PC-9 (cell line): ENCODE results near the gene MASP1. TPM values are rescaled to one million over a fixed set of nuclear protein-coding genes. Genes with fewer than 3 reads are reported as not detected.

Experiments used
- BruUV-seq: library from RNA; stranded (reverse); fragments of 400-500 nt; replicated peaks from 2 replicates; lab custom pipeline; 2021; lab: Mats Ljungman, UMichigan
- CTCF ChIA-PET: fragments of 300-600 bp; sonication (Branson Sonifier 250); formaldehyde crosslinking; loops from one replicate; lab custom pipeline; 2022; ENCODE audit warnings: antibody characterized with exemption; lab: Charles Lee
- POLR2A ChIA-PET: fragments of 300-600 bp; sonication (Branson Sonifier 250); formaldehyde crosslinking; loops from one replicate; lab custom pipeline; 2022; ENCODE audit warnings: antibody characterized with exemption; ENCODE audit not compliant: unreplicated experiment; lab: Charles Lee
- DNase-seq, 2 experiments: peaks; one replicate each; pipeline versions ENCODE4 v3.0.0 to v3.0.0-alpha.2; 2015 to 2022; ENCODE audit warnings: mixed read lengths in 1 of 2
- H2AFZ ChIP-seq: fragments of 200-600 bp; sonication (generic); 2 replicates; pipeline ENCODE4 v1.8.1; 2017; ENCODE audit warnings: antibody characterized with exemption
- H3F3A ChIP-seq: fragments of 200-600 bp; sonication (generic); 2 replicates; pipeline ENCODE4 v1.8.1; 2017; ENCODE audit warnings: antibody characterized with exemption, mild to moderate bottlenecking, low read depth; ENCODE audit not compliant: insufficient read depth
- H3K27ac ChIP-seq: fragments of 200-600 bp; sonication (generic); 2 replicates; pipeline ENCODE4 v1.6.1; 2016; ENCODE audit warnings: mixed run types
- H3K27me3 ChIP-seq: fragments of 200-600 bp; sonication (generic); 2 replicates; pipeline ENCODE4 v1.6.1; 2016; ENCODE audit warnings: low read depth, mixed run types; ENCODE audit not compliant: insufficient read depth
- H3K36me3 ChIP-seq: fragments of 200-600 bp; sonication (generic); 2 replicates; pipeline ENCODE4 v1.6.1; 2016; ENCODE audit warnings: low read depth, mixed run types
- H3K4me1 ChIP-seq: fragments of 200-600 bp; sonication (generic); replicated peaks from 2 replicates; pipeline ENCODE4 v1.6.1; 2016; ENCODE audit warnings: mixed run types; ENCODE audit not compliant: insufficient read depth
- H3K4me2 ChIP-seq: fragments of 200-600 bp; sonication (generic); 2 replicates; pipeline ENCODE4 v1.6.1; 2017; ENCODE audit warnings: mixed run types
- H3K4me3 ChIP-seq: fragments of 200-600 bp; sonication (generic); 2 replicates; pipeline ENCODE4 v1.6.1; 2016; ENCODE audit warnings: mixed run types
- H3K79me2 ChIP-seq: fragments of 200-600 bp; sonication (generic); 2 replicates; pipeline ENCODE4 v1.6.1; 2017; ENCODE audit warnings: low read depth, mixed run types
- H3K9me2 ChIP-seq: fragments of 200-600 bp; sonication (generic); 2 replicates; pipeline ENCODE4 v1.8.1; 2017; ENCODE audit warnings: mild to moderate bottlenecking; ENCODE audit not compliant: insufficient read depth
- H3K9me3 ChIP-seq: fragments of 200-600 bp; sonication (generic); 2 replicates; pipeline ENCODE4 v1.8.1; 2016; ENCODE audit warnings: low read depth; ENCODE audit not compliant: insufficient read depth
- H4K20me1 ChIP-seq: fragments of 200-600 bp; sonication (generic); 2 replicates; pipeline ENCODE4 v1.8.1; 2017; ENCODE audit not compliant: insufficient read depth
- CTCF ChIP-seq: fragments of 200-600 bp; sonication (generic); conservative IDR thresholded peaks from 2 replicates; pipeline ENCODE4 v1.6.1; 2017; ENCODE audit warnings: mixed run types, antibody characterized with exemption, mild to moderate bottlenecking, moderate library complexity
- EZH2 ChIP-seq: fragments of 200-600 bp; sonication (generic); IDR thresholded peaks from 2 replicates; pipeline ENCODE4 v1.8.0; 2017; ENCODE audit warnings: antibody characterized with exemption, low read depth
- intact Hi-C: fragments of 100-400 bp; cut with micrococcal nuclease; formaldehyde crosslinking; loops from one replicate; pipeline ENCODE4 v1.10.0; 2022; ENCODE audit not compliant: unreplicated experiment
- total RNA-seq: library from RNA; stranded (reverse); gene quantifications from 2 replicates; pipeline ENCODE4 v1.2.3, GENCODE V29; 2021

Gene MASP1
- total RNA-seq, 1 experiment from 2014 or later = not detected

GRCh38 chr3:187327845-187328244 lies 36.3 kb upstream of the MASP1 start:
- Histone ChIP-seq H3K9me2 (no peaks in the 10 kb centered on the region), H3F3A (no peaks in the 10 kb centered on the region), H3K4me1 (no peaks in the 10 kb centered on the region), H3K36me3 (no peaks in the 10 kb centered on the region), H3K27ac (no peak overlapping the region), H4K20me1 (no peaks in the 10 kb centered on the region), H2AFZ (no peak overlapping the region), H3K27me3 (peaks cover 79% of the 10 kb centered on the region), H3K9me3 (no peaks in the 10 kb centered on the region), H3K4me2 (no peak overlapping the region), H3K4me3 (no peak overlapping the region), H3K79me2 (no peaks in the 10 kb centered on the region)
- POLR2A ChIA-PET = no interaction called here
- TF ChIP-seq CTCF = no peak
- no peak for TF ChIP-seq EZH2
- no peak for DNase-seq
- intact Hi-C loops = no loop called here
- CTCF ChIA-PET = interaction anchor here (0.9 kb wide), 1 partner anchor 352 kb away, joined by 3 read pairs; no protein-coding TSS in a partner anchor
- no TSS peak for BruUV-seq

GRCh38 chr3:187325632-187326031 lies 34.1 kb upstream of the MASP1 start:
- intact Hi-C loops = no loop called here
- Histone ChIP-seq H3F3A (no peaks in the 10 kb centered on the region), H3K9me3 (no peaks in the 10 kb centered on the region), H3K4me3 (no peak overlapping the region), H3K36me3 (no peaks in the 10 kb centered on the region), H3K9me2 (no peaks in the 10 kb centered on the region), H3K4me1 (no peaks in the 10 kb centered on the region), H4K20me1 (no peaks in the 10 kb centered on the region), H3K27me3 (peaks cover 68% of the 10 kb centered on the region), H3K4me2 (no peak overlapping the region), H3K27ac (no peak overlapping the region), H3K79me2 (no peaks in the 10 kb centered on the region), H2AFZ (no peak overlapping the region)
- no TSS peak for BruUV-seq
- TF ChIP-seq EZH2 (no peak), CTCF (no peak)
- CTCF ChIA-PET = no interaction called here
- DNase-seq = no peak
- POLR2A ChIA-PET = no interaction called here

GRCh38 chr3:187323091-187323490 lies 31.6 kb upstream of the MASP1 start:
- Histone ChIP-seq H3K27ac (no peak overlapping the region), H3K4me3 (no peak overlapping the region), H3K9me2 (no peaks in the 10 kb centered on the region), H3K79me2 (no peaks in the 10 kb centered on the region), H3K4me1 (no peaks in the 10 kb centered on the region), H3K27me3 (peaks cover 59% of the 10 kb centered on the region; the same call in 1 of the 2 replicates), H3F3A (no peaks in the 10 kb centered on the region), H3K9me3 (no peaks in the 10 kb centered on the region), H3K36me3 (no peaks in the 10 kb centered on the region), H3K4me2 (no peak overlapping the region), H2AFZ (no peak overlapping the region), H4K20me1 (no peaks in the 10 kb centered on the region)
- ChIA-PET POLR2A (no interaction called here), CTCF (interaction anchor here (0.6 kb wide), 1 partner anchor 358 kb away, joined by 3 read pairs; no protein-coding TSS in a partner anchor)
- intact Hi-C loops = no loop called here
- BruUV-seq = no TSS peak
- no peak for TF ChIP-seq EZH2
- no peak for TF ChIP-seq CTCF
- DNase-seq = no peak
